Transverse colon (tissue), 4 donors: ENCODE results near the gene COL6A5. TPM values are rescaled to one million over a fixed set of nuclear protein-coding genes. Genes with fewer than 3 reads are reported as not detected.

ENCODE experiments used
- DNase-seq: peaks from one replicate; pipeline ENCODE4 v3.0.0-alpha.2; 2019
- H3K27ac ChIP-seq, 4 donors: fragments of 200-600 bp; sonication (generic); 2 replicates each; pipeline ENCODE4 v1.5.1; 2016 to 2018; ENCODE audit warnings: inconsistent platforms in 4 of 4
- H3K27me3 ChIP-seq: fragments of 200-600 bp; sonication (generic); 2 replicates; pipeline ENCODE4 v1.5.1; 2017; ENCODE audit warnings: inconsistent platforms
- H3K36me3 ChIP-seq, 4 donors: fragments of 200-600 bp; sonication (generic); 2 replicates each; pipeline ENCODE4 v1.5.1; 2017 to 2019; ENCODE audit warnings: inconsistent platforms in 4 of 4
- H3K4me1 ChIP-seq, 4 donors: fragments of 200-600 bp; sonication (generic); 2 replicates each; pipeline ENCODE4 v1.5.1; 2017 to 2020; ENCODE audit warnings: inconsistent platforms in 4 of 4
- H3K4me3 ChIP-seq, 4 donors: fragments of 200-600 bp; sonication (generic); 1 replicate in 1 of 4; 2 replicates in 3 of 4; pipeline versions ENCODE4 v1.5.1 to v1.6.1; 2017 to 2019; ENCODE audit warnings: inconsistent platforms in 4 of 4
- H3K9me3 ChIP-seq, 2 donors: fragments of 200-600 bp; sonication (generic); 2 replicates each; pipeline ENCODE4 v1.5.1; 2017 to 2019; ENCODE audit warnings: inconsistent platforms in 2 of 2
- CTCF ChIP-seq, 5 experiments: fragments of 200-600 bp in 3 of 5; fragments of 450-650 bp in 2 of 5; sonication (generic) in 3 of 5; IDR thresholded peaks; 1 replicate in 2 of 5; 2 replicates in 3 of 5; pipeline ENCODE4 v1.5.1; 2016 to 2017; ENCODE audit warnings: antibody characterized with exemption in 5 of 5, inconsistent platforms in 3 of 5, mild to moderate bottlenecking in 2 of 5, moderate library complexity in 1 of 5
- EP300 ChIP-seq: sonication (generic); formaldehyde crosslinking; IDR thresholded peaks from one replicate; pipeline ENCODE4 v1.6.1; 2017; ENCODE audit warnings: antibody characterized with exemption, low read depth
- POLR2A ChIP-seq: fragments of 450-650 bp; IDR thresholded peaks from one replicate; pipeline ENCODE4 v1.6.1; 2016; ENCODE audit warnings: antibody characterized with exemption, mild to moderate bottlenecking, moderate library complexity
- POLR2AphosphoS5 ChIP-seq, 3 donors: sonication (generic); formaldehyde crosslinking; IDR thresholded peaks; one replicate each; pipeline ENCODE4 v1.6.1; 2016; ENCODE audit warnings: antibody characterized with exemption in 3 of 3
- WGBS, 2 donors: methylation state at CpG; one replicate each; pipeline ENCODE4 v1.1.5; 2018; ENCODE audit warnings: low coverage in 1 of 2; 5-methylcytosine and 5-hydroxymethylcytosine counted together
- in situ Hi-C, 4 donors: fragments of 200-750 bp; cut with MboI; loops; one replicate each; pipeline versions ENCODE4 v1.15.0 to v1.15.1; 2017; ENCODE audit warnings: low sequenced_read_pairs in 3 of 4, low pct_ligation_motif_present in 1 of 4, low pct_unique_long_range_greater_than_20kb in 1 of 4
- intact Hi-C: fragments of 100-400 bp; cut with DNase I; formaldehyde crosslinking; loops from one replicate; pipeline ENCODE4 v1.15.1; 2023; ENCODE audit warnings: low total_unique reads
- total RNA-seq, 4 donors: library from RNA; depleted of rRNA; stranded (reverse); fragments of >200 nt; gene quantifications; one replicate each; pipeline ENCODE4 v1.1.0, GENCODE V29; 2016

COL6A5 gene
- total RNA-seq, 4 donors from 2014 or later = not detected

GRCh38 chr3:130488288-130488687 is 142.8 kb downstream of the COL6A5 start:
- Histone ChIP-seq H3K4me3 (no peak overlapping the region), H3K27ac (no peak overlapping the region), H3K4me1 (no peaks in the 10 kb centered on the region), H3K36me3 (no peaks in the 10 kb centered on the region), H3K9me3 (no peaks in the 10 kb centered on the region), H3K27me3 (no peaks in the 10 kb centered on the region)
- WGBS, 2 donors = 81 to 86% methylated on average over 1 of the region's 1 CpG
- intact Hi-C loops (no loop called here), in situ Hi-C loops (loop anchor here in 1 of 4 donors (25.0 kb wide), 1 partner anchor 99 kb away; no protein-coding TSS in a partner anchor)
- no peak for TF ChIP-seq POLR2A
- no peak for TF ChIP-seq CTCF (IDR thresholded peaks at IDR 0.05)
- TF ChIP-seq POLR2AphosphoS5 (IDR thresholded peaks at IDR 0.05) = no peak
- TF ChIP-seq EP300 = no peak
- DNase-seq = no peak

DNA sequence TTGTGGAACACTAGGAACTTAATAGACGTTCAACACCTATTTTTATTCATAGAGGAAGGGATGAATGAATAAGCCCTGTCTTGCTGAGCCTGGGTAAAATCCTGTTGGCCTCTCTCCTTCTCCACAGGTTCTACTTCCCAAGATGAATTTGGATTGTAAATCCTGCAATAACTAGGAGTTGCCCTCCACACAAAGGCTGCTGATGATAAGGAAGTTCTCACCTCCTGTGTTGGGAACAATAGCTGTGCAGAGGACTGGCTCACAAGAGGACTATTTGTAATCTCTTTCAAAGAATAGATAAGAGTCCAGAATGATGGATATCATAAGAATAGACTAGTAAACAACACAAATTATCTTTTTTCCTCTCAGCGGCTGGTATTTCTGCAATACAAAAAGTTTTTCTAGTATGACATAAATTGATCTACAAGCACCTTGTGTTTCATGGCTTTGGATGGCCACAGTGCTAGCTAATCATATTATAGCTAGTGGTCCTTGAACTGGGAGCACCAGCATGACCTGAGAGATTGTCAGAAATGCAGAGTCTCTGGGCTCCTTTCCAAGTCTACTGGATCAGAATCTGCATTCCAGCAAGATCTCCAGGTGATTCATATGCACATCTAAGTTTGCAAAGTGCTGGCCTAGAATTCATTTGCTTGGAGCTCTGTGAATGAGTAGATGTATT is 143.4 kb downstream of the COL6A5 start:
- no peaks in the 10 kb centered on the region for H3K27me3 ChIP-seq
- 43 to 63% methylated on average over 1 to 2 of the region's 2 CpGs for WGBS, 2 donors
- no peaks in the 10 kb centered on the region for H3K4me1 ChIP-seq
- H3K36me3 ChIP-seq = no peaks in the 10 kb centered on the region
- H3K9me3 ChIP-seq = no peaks in the 10 kb centered on the region
- H3K4me3 ChIP-seq = no peak overlapping the region
- intact Hi-C loops (no loop called here), in situ Hi-C loops (loop anchor here in 1 of 4 donors (25.0 kb wide), 1 partner anchor 98 kb away; no protein-coding TSS in a partner anchor)
- TF ChIP-seq CTCF (IDR thresholded peaks at IDR 0.05) (no peak), POLR2A (no peak), POLR2AphosphoS5 (IDR thresholded peaks at IDR 0.05) (no peak), EP300 (no peak)
- DNase-seq = no peak
- no peak overlapping the region for H3K27ac ChIP-seq

DNA sequence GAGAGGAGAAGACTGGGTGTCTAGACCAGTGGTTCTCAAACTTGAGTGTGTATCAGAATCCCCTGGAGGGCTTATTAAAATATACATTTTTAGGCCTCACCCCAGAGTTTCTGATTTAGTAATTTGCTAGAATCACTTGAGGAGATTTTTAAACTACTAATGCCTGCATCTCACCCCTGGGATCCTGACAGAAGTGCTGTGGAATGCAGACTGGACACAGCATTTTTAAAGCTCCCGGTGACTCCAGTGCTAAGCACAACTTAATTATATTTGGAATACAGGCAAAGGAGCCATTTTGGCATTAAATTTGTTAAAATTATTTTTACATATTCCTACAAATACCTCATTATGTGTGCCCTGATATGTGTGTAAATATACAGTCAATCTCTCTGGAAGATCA is 144.8 kb downstream of the COL6A5 start:
- WGBS, 2 donors = 55 to 83% methylated on average over 1 of the region's 1 CpG
- no peak for DNase-seq
- H3K9me3 ChIP-seq = no peaks in the 10 kb centered on the region
- no peaks in the 10 kb centered on the region for H3K27me3 ChIP-seq
- no peak overlapping the region for H3K27ac ChIP-seq
- intact Hi-C loops = no loop called here
- TF ChIP-seq CTCF (IDR thresholded peaks at IDR 0.05) (no peak), POLR2A (no peak), EP300 (no peak), POLR2AphosphoS5 (IDR thresholded peaks at IDR 0.05) (no peak)
- in situ Hi-C loops = loop anchor here in 1 of 4 donors (25.0 kb wide), 1 partner anchor 97 kb away; no protein-coding TSS in a partner anchor
- no peaks in the 10 kb centered on the region for H3K36me3 ChIP-seq
- no peak overlapping the region for H3K4me3 ChIP-seq
- no peaks in the 10 kb centered on the region for H3K4me1 ChIP-seq

- H3K9me3 ChIP-seq = no peaks in the 10 kb centered on the region
- H3K4me1 ChIP-seq = no peaks in the 10 kb centered on the region
- in situ Hi-C loops (loop anchor here in 1 of 4 donors (25.0 kb wide), 1 partner anchor 96 kb away; no protein-coding TSS in a partner anchor), intact Hi-C loops (no loop called here)
- no peak overlapping the region for H3K4me3 ChIP-seq
- H3K36me3 ChIP-seq = no peaks in the 10 kb centered on the region
- no peaks in the 10 kb centered on the region for H3K27me3 ChIP-seq
- H3K27ac ChIP-seq = no peak overlapping the region
- 83% methylated on average over 6 of the region's 6 CpGs; no CpG with 5 or more reads in 1 of the 2 donors for WGBS, 2 donors
- DNase-seq = no peak
- no peak for TF ChIP-seq EP300
- TF ChIP-seq CTCF (IDR thresholded peaks at IDR 0.05) = no peak
- TF ChIP-seq POLR2A = no peak
- no peak for TF ChIP-seq POLR2AphosphoS5 (IDR thresholded peaks at IDR 0.05)
Measured at GRCh38 chr3:130491431-130491830, 146.0 kb downstream of the COL6A5 start.
